ENCODE results near the gene NTSR1.

The NTSR1 gene

GRCh38 chr20:62775206-62775605, 66.6 kb downstream of the NTSR1 start:
- no peak for DNase-seq

DNA sequence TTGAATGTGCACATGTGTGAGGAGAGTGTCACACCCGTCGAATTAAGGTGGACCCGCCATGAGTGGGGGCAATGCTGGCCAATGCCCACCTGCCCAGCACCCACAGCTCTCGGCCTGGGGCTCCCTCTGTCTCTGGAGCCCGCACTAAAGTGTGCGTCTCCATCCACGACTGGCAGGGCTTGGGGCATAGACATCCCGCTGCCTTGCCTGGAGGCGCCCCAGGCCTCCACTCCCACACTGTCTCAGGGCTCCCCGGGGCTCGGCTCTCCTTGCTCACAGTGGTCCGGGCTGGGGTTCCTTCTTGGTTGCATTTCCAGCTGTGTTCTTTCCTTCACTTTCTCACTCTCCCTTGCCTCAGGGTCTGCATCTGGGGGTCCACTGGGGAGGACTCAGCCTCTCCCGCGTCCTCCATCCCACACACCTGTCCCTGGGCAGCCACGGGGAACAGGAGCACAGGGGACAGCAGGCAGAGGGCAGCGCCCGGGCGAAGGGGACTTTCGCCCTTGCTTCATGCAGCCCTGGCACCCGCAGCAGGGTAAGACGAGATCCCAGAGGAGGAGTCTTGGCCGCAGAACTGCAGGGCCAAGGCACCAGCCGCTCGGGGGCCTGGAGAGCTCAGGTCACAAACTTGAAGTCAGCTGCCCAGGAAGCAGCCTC, 67.5 kb downstream of the NTSR1 start:
- no peak for DNase-seq

GRCh38 chr20:62776692-62777527, 68.3 kb downstream of the NTSR1 start:
- peak; percentile 75 for DNase-seq

GRCh38 chr20:62777528-62777830, 68.8 kb downstream of the NTSR1 start:
- no peak for DNase-seq

DNA sequence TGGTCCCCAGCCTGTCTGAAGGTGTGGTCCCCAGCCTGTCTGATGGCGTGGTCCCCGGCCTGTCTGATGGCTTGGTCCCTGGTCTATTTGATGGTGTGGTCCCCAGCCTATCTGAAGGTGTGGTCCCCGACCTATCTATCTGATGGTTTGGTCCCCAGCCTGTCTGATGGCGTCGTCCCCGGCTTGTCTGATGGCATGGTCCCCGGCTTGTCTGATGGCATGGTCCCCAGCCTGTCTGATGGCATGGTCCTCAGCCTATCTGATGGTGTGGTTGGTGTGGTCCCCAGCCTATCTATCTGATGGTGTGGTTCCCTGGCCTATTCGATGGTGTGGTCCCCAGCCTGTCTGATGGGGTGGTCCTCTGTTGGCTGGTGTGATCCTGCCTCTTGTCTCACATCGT, 69.4 kb downstream of the NTSR1 start:
- DNase-seq: no peak

- no peak for DNase-seq
Observed at GRCh38 chr20:62778601-62779416, 70.2 kb downstream of the NTSR1 start.

DNA sequence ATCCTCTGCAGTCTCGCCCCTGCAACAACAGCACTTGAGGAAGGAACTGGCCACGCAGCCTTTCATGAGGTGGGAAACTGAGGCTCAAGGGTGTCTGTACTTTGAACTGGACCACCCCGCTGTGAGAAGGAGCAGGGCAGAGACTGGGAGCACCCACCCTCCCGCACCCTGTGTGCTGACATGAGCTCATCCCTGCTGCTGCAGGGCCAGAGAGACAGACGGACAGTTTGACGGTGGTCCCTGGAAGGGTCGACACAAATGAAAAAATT, 70.7 kb downstream of the NTSR1 start:
- no peak for DNase-seq

GRCh38 chr20:62780204-62780603, 71.6 kb downstream of the NTSR1 start:
- DNase-seq: no peak

- no peak for DNase-seq
Observed at GRCh38 chr20:62780696-62781095, 72.1 kb downstream of the NTSR1 start.

DNA sequence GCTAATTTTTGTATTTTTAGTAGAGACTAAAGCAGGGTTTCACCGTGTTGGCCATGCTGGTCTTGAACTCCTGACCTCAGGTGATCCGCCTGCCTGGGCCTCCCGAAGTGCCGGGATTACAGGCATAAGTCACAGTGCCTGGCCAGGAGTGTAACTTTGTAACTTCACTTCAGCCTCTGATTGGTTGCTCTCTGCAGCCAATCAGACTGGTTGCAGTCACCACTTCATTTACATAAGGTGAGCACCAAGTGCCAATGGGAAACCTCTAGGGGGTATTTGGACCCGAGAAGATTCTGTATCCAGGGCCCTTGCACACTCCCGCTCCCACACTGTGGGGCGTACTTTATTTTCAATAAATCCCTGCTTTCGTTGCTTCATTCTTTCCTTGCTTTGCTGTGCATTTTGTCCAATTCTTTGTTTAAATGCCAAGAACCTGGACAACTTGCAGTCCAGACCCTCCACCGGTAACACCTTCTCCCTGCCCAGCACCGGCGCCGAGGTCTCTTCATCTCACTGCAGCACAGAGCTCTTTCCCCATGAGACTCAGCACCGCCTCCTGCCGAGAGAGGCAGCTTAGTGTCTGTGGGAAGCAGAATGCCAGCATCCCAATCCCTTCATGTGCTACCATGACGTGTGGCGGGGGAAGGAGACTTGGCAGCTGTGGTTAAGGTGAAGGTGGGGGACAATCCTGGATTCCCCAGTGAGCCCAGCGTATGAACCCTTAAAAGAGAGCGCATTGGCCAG, 73.7 kb downstream of the NTSR1 start:
- no peak for DNase-seq

DNA sequence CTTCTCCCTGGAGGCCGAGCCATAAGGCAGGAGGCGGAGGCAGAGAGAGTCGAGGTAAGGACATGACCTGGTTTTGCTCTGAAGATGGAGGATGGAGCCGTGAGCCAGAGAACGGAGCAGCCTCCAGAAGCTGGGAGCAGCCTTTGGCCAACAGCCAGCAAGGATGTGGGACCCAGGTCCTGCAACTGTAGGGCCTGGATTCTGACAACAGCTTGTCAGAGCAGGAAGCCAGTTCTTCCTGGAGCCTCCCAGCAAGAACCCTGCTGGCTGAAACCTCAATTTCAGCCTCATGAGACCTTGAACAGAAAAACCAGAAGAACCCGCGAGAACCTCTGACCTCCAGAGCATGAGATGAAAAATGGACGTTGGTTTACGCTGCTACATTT, 74.2 kb downstream of the NTSR1 start:
- DNase-seq: no peak

DNA sequence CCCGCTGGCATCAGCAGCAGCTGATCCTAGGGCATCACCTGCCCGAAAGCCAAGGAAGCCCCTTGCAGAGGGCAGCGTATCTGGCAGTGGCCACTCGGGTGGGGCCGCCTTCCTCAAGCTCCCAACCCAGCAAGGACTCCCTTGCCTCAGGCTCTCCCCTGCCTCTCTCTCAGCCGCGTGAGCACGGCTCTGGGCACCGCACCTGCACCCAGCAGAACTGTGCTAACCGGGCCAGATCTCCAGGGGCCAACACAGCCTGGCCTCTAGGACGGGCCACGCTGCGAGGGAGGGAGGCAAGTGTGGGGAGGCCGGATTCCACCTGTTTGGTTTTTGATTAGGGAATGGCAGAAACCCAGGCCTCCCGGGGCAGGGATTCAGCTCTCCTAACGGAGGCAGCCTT, 75.9 kb downstream of the NTSR1 start:
- no peak for DNase-seq

- DNase-seq: no peak
Observed at GRCh38 chr20:62785393-62785792, 76.8 kb downstream of the NTSR1 start.

- DNase-seq: no peak
Observed at GRCh38 chr20:62786157-62786556, 77.5 kb downstream of the NTSR1 start.

DNA sequence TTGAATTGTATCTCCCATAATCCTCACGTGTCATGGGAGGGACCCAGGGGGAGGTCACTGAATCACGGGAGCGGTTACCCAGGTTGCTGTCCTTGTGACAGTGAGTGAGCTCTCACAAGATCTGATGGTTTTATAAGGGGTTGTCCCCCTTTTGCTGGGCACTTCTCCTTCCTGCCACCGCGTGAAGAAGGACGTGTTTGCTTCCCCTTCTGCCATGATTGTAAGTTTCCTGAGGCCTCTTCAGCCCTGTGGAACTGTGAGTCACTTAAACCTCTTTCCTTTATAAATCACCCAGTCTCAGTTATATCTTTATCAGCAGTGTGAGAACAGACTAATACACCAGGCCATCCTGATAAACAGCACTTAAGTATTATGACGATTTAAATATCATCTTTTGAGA, 78.7 kb downstream of the NTSR1 start:
- no peak for DNase-seq

- no peak for DNase-seq
Observed at GRCh38 chr20:62787866-62788265, 79.2 kb downstream of the NTSR1 start.

- DNase-seq: no peak
Observed at GRCh38 chr20:62788607-62789006, 80.0 kb downstream of the NTSR1 start.

- no peak for DNase-seq
Observed at GRCh38 chr20:62790075-62790474, 81.4 kb downstream of the NTSR1 start.

DNA sequence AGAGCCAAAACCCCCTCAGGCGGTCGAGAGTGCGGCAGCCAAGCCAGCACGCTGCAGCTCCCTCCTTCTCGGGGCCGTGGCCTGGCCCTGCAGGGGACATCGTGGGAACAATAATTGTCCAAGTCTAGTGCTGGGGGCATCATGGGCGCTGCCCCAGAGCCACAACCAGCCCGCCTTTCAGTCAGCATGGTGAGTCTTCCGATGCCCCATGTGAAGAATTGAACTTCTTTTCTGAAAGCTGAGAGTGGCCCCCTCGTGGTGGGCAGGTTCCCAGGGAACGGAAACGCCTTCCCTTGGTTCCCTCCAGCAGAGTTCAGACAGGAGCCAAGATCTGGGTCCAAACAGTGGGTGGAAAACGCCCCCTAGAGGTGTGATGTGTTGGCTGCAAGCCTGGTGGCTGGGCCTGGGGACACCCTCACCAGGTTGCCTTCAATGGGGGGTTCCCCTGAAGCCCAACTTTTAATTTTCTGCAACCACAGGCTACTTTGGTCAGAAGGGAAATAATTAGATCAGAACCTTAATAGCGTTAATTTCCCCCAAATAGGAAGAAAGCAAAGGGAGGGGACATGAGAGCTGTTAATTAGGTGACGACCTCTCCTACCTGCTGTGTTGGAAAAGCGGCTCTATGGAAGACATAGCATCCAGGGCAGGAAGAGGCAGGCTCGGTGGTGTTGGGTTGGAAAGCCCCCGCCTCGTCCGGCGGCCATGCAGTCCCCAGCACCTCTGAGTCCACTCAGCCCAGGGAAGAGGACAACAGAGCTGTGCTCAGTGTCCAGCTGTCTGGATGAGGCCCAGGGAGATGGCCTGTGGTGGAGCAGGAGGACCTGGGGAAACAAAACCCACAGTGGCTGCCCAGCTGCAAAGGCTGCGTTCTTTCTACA, 82.9 kb downstream of the NTSR1 start:
- peak; percentile 85 for DNase-seq

- DNase-seq: no peak
Observed at GRCh38 chr20:62792182-62792939, 83.7 kb downstream of the NTSR1 start.

GRCh38 chr20:62792940-62793756, 84.5 kb downstream of the NTSR1 start:
- no peak for DNase-seq
